GM18505 (cell line): ENCODE data around the gene CYB561D2.

Source experiments
- ATAC-seq: cut with Tn5 transposase; IDR thresholded peaks from one replicate; pipeline ENCODE4 v1.9.1; 2021; ENCODE audit not compliant: unreplicated experiment
- POLR2A ChIP-seq: IDR thresholded peaks from 4 replicates; pipeline ENCODE4 v1.6.1; 2011; ENCODE audit warnings: borderline replicate concordance; ENCODE audit not compliant: insufficient read depth, insufficient read length; ENCODE audit errors: extremely low read depth

Gene CYB561D2

GRCh38 chr3:50354186-50354764, 3.6 kb downstream of the CYB561D2 start:
- TF ChIP-seq POLR2A: no peak

GRCh38 chr3:50354850-50355249, 4.2 kb downstream of the CYB561D2 start:
- no peak for ATAC-seq
- no peak for TF ChIP-seq POLR2A

More at GRCh38 chr3:50354186-50354764, 3.6 kb downstream of the CYB561D2 start:
- ATAC-seq: no peak

GRCh38 chr3:50355829-50356552, 5.3 kb downstream of the CYB561D2 start:
- no peak for ATAC-seq
- no peak for TF ChIP-seq POLR2A

GRCh38 chr3:50356553-50356952, 5.9 kb downstream of the CYB561D2 start:
- no peak for ATAC-seq
- TF ChIP-seq POLR2A: no peak

- TF ChIP-seq POLR2A: no peak
- no peak for ATAC-seq
These were observed 6.8 kb downstream of the CYB561D2 start for GRCh38 chr3:50357481-50357880.

GRCh38 chr3:50358355-50358910, 7.8 kb downstream of the CYB561D2 start:
- TF ChIP-seq POLR2A: no peak
- no peak for ATAC-seq

- peak; percentile 97 for ATAC-seq
- peak; percentile 69 for TF ChIP-seq POLR2A
These were observed 8.5 kb downstream of the CYB561D2 start, which contains the start of gene TMEM115 for GRCh38 chr3:50358911-50359759. TMEM115 (minus strand) TSS chr3:50359521; CDS start chr3:50359063, 458 bp downstream.

- TF ChIP-seq POLR2A: no peak
These were observed 9.1 kb downstream of the CYB561D2 start for GRCh38 chr3:50359760-50360110.

GRCh38 chr3:50364573-50365079, 14.0 kb downstream of the CYB561D2 start:
- ATAC-seq: no peak
- TF ChIP-seq POLR2A: no peak

More at GRCh38 chr3:50359760-50360110, 9.1 kb downstream of the CYB561D2 start:
- ATAC-seq: peak; percentile 9

- peak; percentile 31 for TF ChIP-seq POLR2A
- peak; percentile 84 for ATAC-seq
These were observed 14.6 kb downstream of the CYB561D2 start for GRCh38 chr3:50365080-50365841.

GRCh38 chr3:50365842-50366220, 15.2 kb downstream of the CYB561D2 start:
- no peak for ATAC-seq

GRCh38 chr3:50369012-50369670, 18.5 kb downstream of the CYB561D2 start:
- TF ChIP-seq POLR2A: no peak
- no peak for ATAC-seq

More at GRCh38 chr3:50365842-50366220, 15.2 kb downstream of the CYB561D2 start:
- no peak for TF ChIP-seq POLR2A

- TF ChIP-seq POLR2A: no peak
- ATAC-seq: no peak
These were observed 19.9 kb downstream of the CYB561D2 start for GRCh38 chr3:50370594-50370993.
